ENCODE data around the gene PMPCA.

The PMPCA gene

GRCh38 chr9:136455043-136456002 is 44.9 kb downstream of the PMPCA start:
- peaks cover 25 to 88% of the 10 kb centered on the region in 2 experiments for H3K36me3 ChIP-seq (ENCODE audit: control insufficient read depth in 2 of 2, insufficient read depth in 1 of 2, low read length in 2 of 2)
- TF ChIP-seq KLF10 (tag by site-specific recombination; IDR thresholded peaks at IDR 0.05) (no peak), ZNF776 (tag by site-specific recombination; IDR thresholded peaks at IDR 0.05; ENCODE audit: borderline replicate concordance) (no peak), ZNF670 (tag by site-specific recombination; IDR thresholded peaks at IDR 0.05; ENCODE audit: low read depth) (no peak), ZNF707 (tag by site-specific recombination; IDR thresholded peaks at IDR 0.05) (no peak), ZNF433 (tag by site-specific recombination; IDR thresholded peaks at IDR 0.05; ENCODE audit: low read depth) (no peak), FEZF1 (tag by site-specific recombination; IDR thresholded peaks at IDR 0.05) (no peak), GLI2 (tag by site-specific recombination; IDR thresholded peaks at IDR 0.05; ENCODE audit: borderline replicate concordance, low read depth) (no peak), ZNF791 (tag by site-specific recombination; IDR thresholded peaks at IDR 0.05) (no peak), INSM2 (tag by site-specific recombination; IDR thresholded peaks at IDR 0.05) (no peak), ZNF146 (tag by site-specific recombination; IDR thresholded peaks at IDR 0.05) (no peak), SCRT2 (tag by site-specific recombination; IDR thresholded peaks at IDR 0.05) (no peak), SALL2 (tag by site-specific recombination; IDR thresholded peaks at IDR 0.05; ENCODE audit: borderline replicate concordance) (no peak), ZNF514 (tag by site-specific recombination; IDR thresholded peaks at IDR 0.05) (no peak)
- no peaks in the 10 kb centered on the region for H3K4me1 ChIP-seq (ENCODE audit: control insufficient read depth, insufficient read depth, low read length)
- ChIA-PET POLR2A (no interaction called here), CTCF (interaction anchor here (1.1 kb wide), 1 partner anchor 129 kb away, joined by 3 read pairs; no protein-coding TSS in a partner anchor)
- H3K9me3 ChIP-seq (ENCODE audit: control insufficient read depth, insufficient read depth, low read depth, low read length), result no peaks in the 10 kb centered on the region
- H3K27ac ChIP-seq (ENCODE audit: extremely low read depth, low read depth, low read length), result no peak overlapping the region
- H3K4me3 ChIP-seq (ENCODE audit: low read depth, low read length), result no peak overlapping the region

DNA sequence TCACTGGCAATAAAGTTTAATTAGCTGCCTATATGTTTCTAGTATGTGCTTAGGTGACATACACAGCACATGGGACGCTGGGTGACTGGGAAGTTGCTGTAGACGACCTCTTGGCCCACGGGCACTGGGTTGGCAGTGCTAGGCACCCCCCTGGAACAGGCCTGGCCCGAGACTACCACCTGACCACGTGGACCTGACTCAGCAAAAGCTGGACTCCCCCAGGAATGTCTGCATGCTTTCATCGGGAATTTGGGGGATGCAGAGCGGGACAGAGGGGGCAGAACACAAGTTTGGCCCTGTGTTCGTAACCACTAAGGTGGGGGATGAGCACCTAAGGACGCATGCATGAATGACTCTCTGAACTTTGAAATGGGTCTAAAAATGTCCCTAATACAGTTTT is 45.8 kb downstream of the PMPCA start:
- no peak overlapping the region for H3K27ac ChIP-seq (ENCODE audit: extremely low read depth, low read depth, low read length)
- H3K36me3 ChIP-seq (ENCODE audit: control insufficient read depth in 2 of 2, insufficient read depth in 1 of 2, low read length in 2 of 2), result peaks cover 31 to 87% of the 10 kb centered on the region in 2 experiments
- no peak overlapping the region for H3K4me3 ChIP-seq (ENCODE audit: low read depth, low read length)
- H3K9me3 ChIP-seq (ENCODE audit: control insufficient read depth, insufficient read depth, low read depth, low read length), result no peaks in the 10 kb centered on the region
- H3K4me1 ChIP-seq (ENCODE audit: control insufficient read depth, insufficient read depth, low read length), result no peaks in the 10 kb centered on the region
- POLR2A ChIA-PET, result no interaction called here
- CTCF ChIA-PET, result no interaction called here
- TF ChIP-seq ZSCAN30 (tag by site-specific recombination; IDR thresholded peaks at IDR 0.05) (no peak), OSR2 (tag by site-specific recombination; IDR thresholded peaks at IDR 0.05) (no peak), ZNF335 (tag by site-specific recombination; conservative IDR thresholded peaks at IDR 0.05) (no peak), ZBTB8A (tag by site-specific recombination; IDR thresholded peaks at IDR 0.05) (no peak), MEIS1 (CRISPR knock-in tag; IDR thresholded peaks at IDR 0.05; ENCODE audit: borderline replicate concordance) (no peak), IKZF3 (tag by site-specific recombination; IDR thresholded peaks at IDR 0.05) (no peak), GLIS1 (tag by site-specific recombination; IDR thresholded peaks at IDR 0.05) (no peak), SP3 (tag by site-specific recombination; IDR thresholded peaks at IDR 0.05) (no peak), ZNF23 (tag by site-specific recombination; IDR thresholded peaks at IDR 0.05; ENCODE audit: borderline replicate concordance) (no peak), EGR2 (tag by site-specific recombination; IDR thresholded peaks at IDR 0.05; ENCODE audit: low read depth) (no peak), ZNF777 (tag by site-specific recombination; IDR thresholded peaks at IDR 0.05; ENCODE audit: borderline replicate concordance) (no peak), ZNF560 (tag by site-specific recombination; IDR thresholded peaks at IDR 0.05; ENCODE audit: borderline replicate concordance) (no peak), ZNF155 (tag by site-specific recombination; IDR thresholded peaks at IDR 0.05) (no peak)
- TF ChIP-seq, protein P1, sequence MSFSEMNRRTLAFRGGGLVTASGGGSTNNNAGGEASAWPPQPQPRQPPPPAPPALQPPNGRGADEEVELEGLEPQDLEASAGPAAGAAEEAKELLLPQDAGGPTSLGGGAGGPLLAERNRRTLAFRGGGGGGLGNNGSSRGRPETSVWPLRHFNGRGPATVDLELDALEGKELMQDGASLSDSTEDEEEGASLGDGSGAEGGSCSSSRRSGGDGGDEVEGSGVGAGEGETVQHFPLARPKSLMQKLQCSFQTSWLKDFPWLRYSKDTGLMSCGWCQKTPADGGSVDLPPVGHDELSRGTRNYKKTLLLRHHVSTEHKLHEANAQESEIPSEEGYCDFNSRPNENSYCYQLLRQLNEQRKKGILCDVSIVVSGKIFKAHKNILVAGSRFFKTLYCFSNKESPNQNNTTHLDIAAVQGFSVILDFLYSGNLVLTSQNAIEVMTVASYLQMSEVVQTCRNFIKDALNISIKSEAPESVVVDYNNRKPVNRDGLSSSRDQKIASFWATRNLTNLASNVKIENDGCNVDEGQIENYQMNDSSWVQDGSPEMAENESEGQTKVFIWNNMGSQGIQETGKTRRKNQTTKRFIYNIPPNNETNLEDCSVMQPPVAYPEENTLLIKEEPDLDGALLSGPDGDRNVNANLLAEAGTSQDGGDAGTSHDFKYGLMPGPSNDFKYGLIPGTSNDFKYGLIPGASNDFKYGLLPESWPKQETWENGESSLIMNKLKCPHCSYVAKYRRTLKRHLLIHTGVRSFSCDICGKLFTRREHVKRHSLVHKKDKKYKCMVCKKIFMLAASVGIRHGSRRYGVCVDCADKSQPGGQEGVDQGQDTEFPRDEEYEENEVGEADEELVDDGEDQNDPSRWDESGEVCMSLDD (tag by site-specific recombination; IDR thresholded peaks at IDR 0.05), result no peak
- TF ChIP-seq, protein P2, sequence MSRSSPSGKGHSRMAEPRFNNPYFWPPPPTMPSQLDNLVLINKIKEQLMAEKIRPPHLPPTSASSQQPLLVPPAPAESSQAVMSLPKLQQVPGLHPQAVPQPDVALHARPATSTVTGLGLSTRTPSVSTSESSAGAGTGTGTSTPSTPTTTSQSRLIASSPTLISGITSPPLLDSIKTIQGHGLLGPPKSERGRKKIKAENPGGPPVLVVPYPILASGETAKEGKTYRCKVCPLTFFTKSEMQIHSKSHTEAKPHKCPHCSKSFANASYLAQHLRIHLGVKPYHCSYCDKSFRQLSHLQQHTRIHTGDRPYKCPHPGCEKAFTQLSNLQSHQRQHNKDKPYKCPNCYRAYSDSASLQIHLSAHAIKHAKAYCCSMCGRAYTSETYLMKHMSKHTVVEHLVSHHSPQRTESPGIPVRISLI (tag by site-specific recombination; IDR thresholded peaks at IDR 0.05), result no peak
